ENCODE data around the gene POLR3C.

The POLR3C gene

GRCh38 chr1:145871994-145872924, 48.3 kb downstream of the POLR3C start:
- peak; percentile 64 for DNase-seq

- DNase-seq = no peak
Observed at GRCh38 chr1:145874646-145875045, 50.6 kb downstream of the POLR3C start.

- no peak for DNase-seq
Observed at GRCh38 chr1:145877923-145878486, 54.0 kb downstream of the POLR3C start.

- DNase-seq = no peak
Observed at GRCh38 chr1:145878724-145879123, 54.7 kb downstream of the POLR3C start.

- DNase-seq = no peak
Observed at GRCh38 chr1:145879775-145880174, 55.8 kb downstream of the POLR3C start.

- no peak for DNase-seq
Observed at GRCh38 chr1:145884675-145885074, 60.7 kb downstream of the POLR3C start.

GRCh38 chr1:145885738-145886287, 61.8 kb downstream of the POLR3C start, which contains the start of gene ANKRD35:
Gene ANKRD35, minus strand, starts transcription at chr1:145885866. Its CDS starts 108 bp downstream, at chr1:145885758.
- DNase-seq = peak; percentile 94

GRCh38 chr1:145886390-145886789, 62.4 kb downstream of the POLR3C start:
- DNase-seq = no peak

GRCh38 chr1:145886816-145887215, 62.8 kb downstream of the POLR3C start:
- no peak for DNase-seq

- DNase-seq = no peak
Observed at GRCh38 chr1:145887631-145888030, 63.6 kb downstream of the POLR3C start.

- DNase-seq = no peak
Observed at GRCh38 chr1:145889722-145890121, 65.7 kb downstream of the POLR3C start.

GRCh38 chr1:145891143-145891542, 67.1 kb downstream of the POLR3C start:
- DNase-seq = no peak

- peak; percentile 99 for DNase-seq
Observed at GRCh38 chr1:145891587-145892485, 67.8 kb downstream of the POLR3C start.

- DNase-seq = no peak
Observed at GRCh38 chr1:145892486-145893087, 68.6 kb downstream of the POLR3C start.

- DNase-seq = no peak
Observed at GRCh38 chr1:145893306-145894055, 69.5 kb downstream of the POLR3C start.

Measured in islet precursor cell (in vitro differentiated cells).